CD4-positive, alpha-beta T cell (primary cell): Measurements from ENCODE around the gene GAS6. TPM values are rescaled to one million over a fixed set of nuclear protein-coding genes. Genes with fewer than 3 reads are reported as not detected.

Source experiments
- ATAC-seq: fragments of 200-7000 bp; cut with Tn5 transposase; one replicate; pipeline ENCODE4 v1.10.0; 2022; ENCODE audit warnings: mild to moderate bottlenecking; ENCODE audit not compliant: poor library complexity
- CTCF ChIA-PET: fragments of 350-600 bp; sonication (Branson Sonifier 250); formaldehyde crosslinking; loops from one replicate; lab custom pipeline; 2021; ENCODE audit warnings: antibody characterized with exemption, inconsistent platforms; lab: Charles Lee
- POLR2A ChIA-PET: fragments of 350-600 bp; sonication (Branson Sonifier 250); formaldehyde crosslinking; loops from one replicate; lab custom pipeline; 2021; ENCODE audit warnings: antibody characterized with exemption, inconsistent platforms; lab: Charles Lee
- DNase-seq, 14 experiments: peaks; one replicate each; pipeline ENCODE4 v3.0.0-alpha.2; 2013 to 2020; ENCODE audit warnings: mixed read lengths in 2 of 14
- H3K27ac ChIP-seq, 2 donors: one replicate each; pipeline versions ENCODE4 v1.5.1 to v1.7.0; 2013; ENCODE audit warnings: low read length in 2 of 2, low read depth in 1 of 2, mild to moderate bottlenecking in 1 of 2
- H3K27me3 ChIP-seq, 2 experiments: 1 replicate in 1 of 2; 2 replicates in 1 of 2; pipeline versions ENCODE4 v1.6.1 to v1.7.0; 2013; ENCODE audit warnings: low read length in 2 of 2, control low read depth in 1 of 2, mild to moderate bottlenecking in 1 of 2, moderate library complexity in 1 of 2; ENCODE audit not compliant: insufficient read depth in 2 of 2, control insufficient read depth in 1 of 2
- H3K36me3 ChIP-seq: one replicate; pipeline ENCODE4 v1.6.1; 2013; ENCODE audit warnings: low read length, control low read depth; ENCODE audit not compliant: insufficient read depth
- H3K4me1 ChIP-seq: one replicate; pipeline ENCODE4 v1.6.1; 2013; ENCODE audit warnings: low read length, control low read depth; ENCODE audit not compliant: insufficient read depth
- H3K4me3 ChIP-seq: one replicate; pipeline ENCODE4 v1.5.1; 2013; ENCODE audit warnings: mild to moderate bottlenecking, low read length, moderate library complexity
- H3K9me3 ChIP-seq, 2 experiments: 1 replicate in 1 of 2; 2 replicates in 1 of 2; pipeline versions ENCODE4 v1.6.1 to v1.7.0; 2013; ENCODE audit warnings: low read length in 2 of 2, mild to moderate bottlenecking in 2 of 2, control low read depth in 1 of 2, moderate library complexity in 1 of 2; ENCODE audit not compliant: control insufficient read depth in 1 of 2, insufficient read depth in 1 of 2
- H3K27ac Mint-ChIP-seq: one replicate; pipeline ENCODE4 v1.8.0; 2020; ENCODE audit warnings: mixed read lengths
- H3K27me3 Mint-ChIP-seq: one replicate; pipeline ENCODE4 v1.8.0; 2021; ENCODE audit warnings: mixed read lengths
- H3K36me3 Mint-ChIP-seq: one replicate; pipeline ENCODE4 v1.8.0; 2021; ENCODE audit warnings: low read depth, mixed read lengths
- H3K4me1 Mint-ChIP-seq: one replicate; pipeline ENCODE4 v1.8.0; 2021; ENCODE audit warnings: low read depth, mixed read lengths
- H3K4me3 Mint-ChIP-seq: one replicate; pipeline ENCODE4 v1.8.0; 2020; ENCODE audit warnings: mild to moderate bottlenecking, mixed read lengths
- H3K9me3 Mint-ChIP-seq: one replicate; pipeline ENCODE4 v1.8.0; 2020; ENCODE audit warnings: mixed read lengths
- CTCF ChIP-seq: fragments of 200-600 bp; IDR thresholded peaks from one replicate; pipeline ENCODE4 v1.8.0; 2022; ENCODE audit warnings: antibody characterized with exemption, mild to moderate bottlenecking
- intact Hi-C, 2 experiments: fragments of 100-400 bp; cut with DNase I in 1 of 2; cut with micrococcal nuclease in 1 of 2; formaldehyde crosslinking; loops; one replicate each; pipeline versions ENCODE4 v1.15.1 to v1.9.0; 2023 to 2025; cut with DNase I, micrococcal nuclease
- total RNA-seq, 174 experiments: library from RNA in 2 of 174; stranded (reverse) in 2 of 174; gene quantifications; one replicate each; pipeline ENCODE4 v1.2.3 and lab custom pipeline; 2021 to 2026

GAS6 gene
- total RNA-seq, 2 experiments from 2014 or later = 0.52 to 1.0 TPM

GRCh38 chr13:113802761-113803160 lies 61.1 kb downstream of the GAS6 start:
- no peaks in the 10 kb centered on the region for H3K4me1 ChIP-seq
- no peak overlapping the region for H3K27ac ChIP-seq
- ChIA-PET POLR2A (no interaction called here), CTCF (no interaction called here)
- ATAC-seq (no peak), DNase-seq (no peak)
- no peak overlapping the region for H3K27ac Mint-ChIP-seq
- H3K4me3 Mint-ChIP-seq = no peak overlapping the region
- H3K27me3 ChIP-seq = no peaks in the 10 kb centered on the region
- H3K27me3 Mint-ChIP-seq = no peaks in the 10 kb centered on the region
- no peaks in the 10 kb centered on the region for H3K4me1 Mint-ChIP-seq
- no peaks in the 10 kb centered on the region for H3K36me3 Mint-ChIP-seq
- peaks cover 0 to 17% of the 10 kb centered on the region in 2 experiments for H3K9me3 ChIP-seq
- TF ChIP-seq CTCF = no peak
- no peaks in the 10 kb centered on the region for H3K9me3 Mint-ChIP-seq
- no peaks in the 10 kb centered on the region for H3K36me3 ChIP-seq
- intact Hi-C loops = no loop called here
- no peak overlapping the region for H3K4me3 ChIP-seq

GRCh38 chr13:113802090-113802531 lies 61.8 kb downstream of the GAS6 start:
- Mint-ChIP-seq H3K36me3 (no peaks in the 10 kb centered on the region), H3K4me3 (no peak overlapping the region), H3K27ac (no peak overlapping the region), H3K4me1 (no peaks in the 10 kb centered on the region), H3K27me3 (no peaks in the 10 kb centered on the region), H3K9me3 (no peaks in the 10 kb centered on the region)
- no peak for ATAC-seq
- no peak overlapping the region for H3K27ac ChIP-seq
- no peaks in the 10 kb centered on the region for H3K27me3 ChIP-seq
- intact Hi-C loops = no loop called here
- no peaks in the 10 kb centered on the region for H3K4me1 ChIP-seq
- no peak for DNase-seq
- ChIA-PET POLR2A (no interaction called here), CTCF (no interaction called here)
- no peaks in the 10 kb centered on the region for H3K36me3 ChIP-seq
- peaks cover 0 to 10% of the 10 kb centered on the region in 2 experiments for H3K9me3 ChIP-seq
- no peak for TF ChIP-seq CTCF
- no peak overlapping the region for H3K4me3 ChIP-seq

- no peaks in the 10 kb centered on the region for H3K27me3 Mint-ChIP-seq
- H3K36me3 Mint-ChIP-seq = no peaks in the 10 kb centered on the region
- no peak overlapping the region for H3K4me3 Mint-ChIP-seq
Measured at GRCh38 chr13:113801289-113801961, 62.5 kb downstream of the GAS6 start.

More at GRCh38 chr13:113801289-113801961, 62.5 kb downstream of the GAS6 start:
- TF ChIP-seq CTCF = no peak
- no peaks in the 10 kb centered on the region for H3K27me3 ChIP-seq
- Mint-ChIP-seq H3K4me1 (no peaks in the 10 kb centered on the region), H3K9me3 (no peaks in the 10 kb centered on the region), H3K27ac (no peak overlapping the region)
- no peak overlapping the region for H3K27ac ChIP-seq
- no peak overlapping the region for H3K4me3 ChIP-seq
- POLR2A ChIA-PET = no interaction called here
- CTCF ChIA-PET = no interaction called here
- H3K4me1 ChIP-seq = no peaks in the 10 kb centered on the region
- no peaks in the 10 kb centered on the region for H3K36me3 ChIP-seq
- no peak for ATAC-seq
- no peak for DNase-seq
- peaks cover 0 to 11% of the 10 kb centered on the region in 2 experiments for H3K9me3 ChIP-seq
- intact Hi-C loops = no loop called here
